Epithelial cell of esophagus (primary cell): ENCODE measurements around the gene SLC1A1.
A peak's percentile ranks its signal among the peaks of the same experiment; 100 is the strongest.

ENCODE experiments used
- DNase-seq: peaks from one replicate; pipeline ENCODE4 v3.0.0; 2010; ENCODE audit warnings: low read depth
- H3K4me3 ChIP-seq: 2 replicates; pipeline ENCODE4 v1.5.1; 2011; ENCODE audit warnings: mild to moderate bottlenecking, low read length, control low read depth
- CTCF ChIP-seq: IDR thresholded peaks from 2 replicates; pipeline ENCODE4 v1.5.1; 2011; ENCODE audit warnings: low read depth, mild to moderate bottlenecking, low read length, control low read depth, inconsistent platforms; ENCODE audit not compliant: insufficient read depth; ENCODE audit errors: missing control alignments

The SLC1A1 gene

GRCh38 chr9:4614627-4615026 lies 124.4 kb downstream of the SLC1A1 start:
- H3K4me3 ChIP-seq: no peak overlapping the region
- TF ChIP-seq CTCF: no peak
- no peak for DNase-seq

GRCh38 chr9:4615251-4615650 lies 125.0 kb downstream of the SLC1A1 start:
- no peak for TF ChIP-seq CTCF
- peak; percentile 43 for DNase-seq
- H3K4me3 ChIP-seq: no peak overlapping the region

GRCh38 chr9:4615778-4616177 lies 125.5 kb downstream of the SLC1A1 start:
- no peak for DNase-seq
- TF ChIP-seq CTCF: no peak

GRCh38 chr9:4617752-4618151 lies 127.5 kb downstream of the SLC1A1 start:
- DNase-seq: no peak
- TF ChIP-seq CTCF: no peak

More at GRCh38 chr9:4615778-4616177, 125.5 kb downstream of the SLC1A1 start:
- no peak overlapping the region for H3K4me3 ChIP-seq

GRCh38 chr9:4618700-4619099 lies 128.4 kb downstream of the SLC1A1 start:
- no peak overlapping the region for H3K4me3 ChIP-seq
- TF ChIP-seq CTCF: no peak
- DNase-seq: no peak

More at GRCh38 chr9:4617752-4618151, 127.5 kb downstream of the SLC1A1 start:
- H3K4me3 ChIP-seq: no peak overlapping the region

GRCh38 chr9:4620057-4620765 lies 129.9 kb downstream of the SLC1A1 start:
- TF ChIP-seq CTCF: no peak
- peak; percentile 77 for DNase-seq

More at GRCh38 chr9:4620057-4620765, 129.9 kb downstream of the SLC1A1 start:
- no peak overlapping the region for H3K4me3 ChIP-seq
